SJSA1 (cell line): ENCODE measurements around the gene VNN1. TPM values are rescaled to one million over a fixed set of nuclear protein-coding genes. Genes with fewer than 3 reads are reported as not detected.
A peak's percentile ranks its signal among the peaks of the same experiment; 100 is the strongest.
"Not testable (repeated sequence)": the region's sequence is repeated elsewhere in the genome, so short reads cannot be mapped to it uniquely, and the experiment has no call there.

Source experiments
- DNase-seq, 2 experiments: peaks; one replicate each; pipeline ENCODE4 v3.0.0-alpha.2; 2015 to 2020; ENCODE audit warnings: low spot score in 2 of 2, low read depth in 1 of 2
- H3K27ac ChIP-seq: fragments of 250-450 bp; sonication (Bioruptor Pico); 2 replicates; pipeline ENCODE4 v1.5.1; 2020; ENCODE audit warnings: mild to moderate bottlenecking, moderate library complexity
- H3K27me3 ChIP-seq: fragments of 250-450 bp; sonication (Bioruptor Pico); replicated peaks from 2 replicates; pipeline ENCODE4 v1.5.1; 2020; ENCODE audit warnings: mild to moderate bottlenecking, moderate library complexity
- H3K36me3 ChIP-seq: fragments of 250-450 bp; sonication (Bioruptor Pico); 2 replicates; pipeline ENCODE4 v1.5.1; 2020; ENCODE audit warnings: mild to moderate bottlenecking
- H3K4me1 ChIP-seq: fragments of 250-450 bp; sonication (Bioruptor Pico); replicated peaks from 2 replicates; pipeline ENCODE4 v1.6.1; 2021; ENCODE audit warnings: mild to moderate bottlenecking
- H3K4me3 ChIP-seq: fragments of 250-450 bp; sonication (Bioruptor Pico); 2 replicates; pipeline ENCODE4 v1.5.1; 2020; ENCODE audit warnings: mild to moderate bottlenecking
- H3K9me3 ChIP-seq: fragments of 250-450 bp; sonication (Bioruptor Pico); replicated peaks from 2 replicates; pipeline ENCODE4 v1.5.1; 2020; ENCODE audit warnings: mild to moderate bottlenecking
- total RNA-seq: library from RNA; depleted of rRNA; stranded (reverse); fragments of >200 nt; shearing (Covaris generic); gene quantifications from 2 replicates; pipeline ENCODE4 v1.2.3, GENCODE V29; 2014

VNN1 gene
- total RNA-seq, 1 experiment from 2014 or later = not detected

- Histone ChIP-seq H3K4me3 (no peak overlapping the region), H3K9me3 (no peaks in the 10 kb centered on the region), H3K36me3 (no peaks in the 10 kb centered on the region), H3K27me3 (no peaks in the 10 kb centered on the region), H3K27ac (no peak overlapping the region), H3K4me1 (no peaks in the 10 kb centered on the region)
- DNase-seq = no peak
Observed at GRCh38 chr6:132712366-132712765, 1.5 kb downstream of the VNN1 start.

GRCh38 chr6:132708771-132709170, 5.1 kb downstream of the VNN1 start:
- H3K4me1 ChIP-seq = no peaks in the 10 kb centered on the region
- H3K36me3 ChIP-seq = no peaks in the 10 kb centered on the region
- H3K27me3 ChIP-seq = no peaks in the 10 kb centered on the region
- no peak for DNase-seq
- no peak overlapping the region for H3K27ac ChIP-seq
- H3K9me3 ChIP-seq = peaks cover 4% of the 10 kb centered on the region
- no peak overlapping the region for H3K4me3 ChIP-seq

DNA sequence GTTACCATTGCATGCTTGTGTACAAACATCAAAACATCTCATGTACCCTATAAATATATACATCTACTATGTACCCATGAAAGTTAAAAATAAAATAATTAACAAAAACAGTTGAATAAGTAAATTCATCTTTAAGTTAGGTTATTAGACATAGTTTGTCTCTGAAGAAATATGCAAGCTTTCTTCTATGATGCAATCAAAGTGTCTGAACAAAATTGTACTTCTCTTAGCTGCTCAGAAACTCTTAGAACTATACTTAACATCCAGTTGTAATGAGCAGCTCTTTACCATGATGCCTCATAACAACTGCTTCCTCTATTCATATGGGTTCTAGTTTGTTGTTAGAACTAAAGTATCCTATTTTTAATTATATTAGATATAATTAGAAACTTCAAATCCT, 5.9 kb downstream of the VNN1 start:
- no peak overlapping the region for H3K27ac ChIP-seq
- H3K27me3 ChIP-seq = 0 out of 2 replicates have a peak, but pooled peaks cover 3% of the 10 kb centered on the region
- no peaks in the 10 kb centered on the region for H3K4me1 ChIP-seq
- H3K36me3 ChIP-seq = no peaks in the 10 kb centered on the region
- peaks cover 4% of the 10 kb centered on the region for H3K9me3 ChIP-seq
- no peak for DNase-seq
- H3K4me3 ChIP-seq = no peak overlapping the region

DNA sequence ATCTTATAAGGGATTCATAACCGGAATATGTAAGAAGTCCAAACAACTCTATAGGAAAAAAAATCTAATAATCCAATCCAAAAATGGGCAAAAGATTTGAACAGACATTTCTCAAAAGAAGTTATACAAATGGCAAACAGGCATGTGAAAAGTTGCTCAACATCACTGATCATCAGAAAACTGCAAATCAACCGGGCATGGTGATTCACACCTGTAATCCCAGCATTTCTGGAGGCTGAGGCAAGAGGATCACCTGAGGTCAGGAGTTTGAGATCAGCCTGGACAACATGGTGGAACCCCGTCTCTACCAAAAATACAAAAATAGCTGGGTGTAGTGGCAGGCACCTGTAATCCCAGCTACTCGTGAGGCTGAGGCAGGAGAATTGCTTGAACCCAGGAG, 7.1 kb downstream of the VNN1 start:
- not testable (repeated sequence) for H3K4me1 ChIP-seq, H3K27ac ChIP-seq, H3K9me3 ChIP-seq, H3K36me3 ChIP-seq, DNase-seq, H3K4me3 ChIP-seq, H3K27me3 ChIP-seq

- no peak for DNase-seq
- no peak overlapping the region for H3K27ac ChIP-seq
- H3K4me1 ChIP-seq = no peaks in the 10 kb centered on the region
- no peaks in the 10 kb centered on the region for H3K36me3 ChIP-seq
- peaks cover 4% of the 10 kb centered on the region for H3K9me3 ChIP-seq
- 0 out of 2 replicates have a peak, but pooled peaks cover 3% of the 10 kb centered on the region for H3K27me3 ChIP-seq
- no peak overlapping the region for H3K4me3 ChIP-seq
Observed at GRCh38 chr6:132703936-132704335, 9.9 kb downstream of the VNN1 start.

- H3K9me3 ChIP-seq = no peaks in the 10 kb centered on the region
- peaks cover 2% of the 10 kb centered on the region; the same call in 1 of the 2 replicates for H3K27me3 ChIP-seq
- H3K4me1 ChIP-seq = no peaks in the 10 kb centered on the region
- no peak overlapping the region for H3K4me3 ChIP-seq
- no peak for DNase-seq
- no peak overlapping the region for H3K27ac ChIP-seq
- no peaks in the 10 kb centered on the region for H3K36me3 ChIP-seq
Observed at GRCh38 chr6:132698608-132699007, 15.2 kb downstream of the VNN1 start.

DNA sequence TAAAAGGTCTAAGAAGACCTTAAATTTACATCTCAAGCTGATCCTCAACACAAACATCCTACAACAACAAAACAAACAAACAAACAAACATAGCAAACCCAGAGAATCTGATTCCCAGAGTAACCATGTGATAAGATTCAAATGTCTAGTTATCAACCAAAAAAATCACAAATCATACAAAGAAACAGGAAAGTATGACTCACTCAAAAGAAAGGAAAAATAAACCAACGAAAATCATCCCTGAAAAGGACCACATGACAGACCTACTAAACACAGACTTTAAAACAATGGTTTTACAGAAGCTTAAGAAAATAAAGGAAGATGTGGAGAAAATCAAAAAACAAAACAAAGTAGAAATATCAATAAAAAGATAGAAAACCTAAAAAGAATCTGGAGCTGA, 18.1 kb downstream of the VNN1 start:
- H3K27me3 ChIP-seq = no peaks in the 10 kb centered on the region; the same call in 1 of the 2 replicates
- no peaks in the 10 kb centered on the region for H3K4me1 ChIP-seq
- H3K4me3 ChIP-seq = no peak overlapping the region
- H3K36me3 ChIP-seq = no peaks in the 10 kb centered on the region
- DNase-seq = no peak
- no peaks in the 10 kb centered on the region for H3K9me3 ChIP-seq
- H3K27ac ChIP-seq = no peak overlapping the region

DNA sequence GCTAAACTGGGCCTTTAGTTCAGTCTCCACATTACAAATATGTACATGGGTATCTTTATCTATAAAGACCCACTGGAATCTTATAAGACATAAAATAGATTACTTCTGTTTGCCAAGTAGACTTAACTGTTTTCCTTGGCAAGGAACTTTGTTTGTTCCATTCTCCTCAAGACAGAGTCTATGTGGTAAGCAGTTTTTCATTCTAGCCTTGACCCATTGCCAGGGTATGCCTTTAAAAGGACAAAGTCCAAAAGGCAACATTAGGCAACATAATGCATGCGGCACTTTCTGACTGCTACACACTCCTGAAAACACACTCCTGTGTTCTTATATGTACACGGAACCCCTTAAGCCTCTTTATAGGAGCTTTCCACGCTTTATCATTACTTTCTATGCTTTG, 20.4 kb downstream of the VNN1 start:
- Histone ChIP-seq H3K9me3 (no peaks in the 10 kb centered on the region), H3K27ac (no peak overlapping the region), H3K27me3 (no peaks in the 10 kb centered on the region; the same call in 1 of the 2 replicates), H3K4me3 (no peak overlapping the region), H3K4me1 (no peaks in the 10 kb centered on the region), H3K36me3 (no peaks in the 10 kb centered on the region)
- DNase-seq = no peak

GRCh38 chr6:132690678-132691077, 23.2 kb downstream of the VNN1 start:
- Histone ChIP-seq H3K4me1 (no peaks in the 10 kb centered on the region), H3K9me3 (no peaks in the 10 kb centered on the region), H3K4me3 (no peak overlapping the region), H3K27me3 (no peaks in the 10 kb centered on the region), H3K36me3 (no peaks in the 10 kb centered on the region), H3K27ac (no peak overlapping the region)
- no peak for DNase-seq

DNA sequence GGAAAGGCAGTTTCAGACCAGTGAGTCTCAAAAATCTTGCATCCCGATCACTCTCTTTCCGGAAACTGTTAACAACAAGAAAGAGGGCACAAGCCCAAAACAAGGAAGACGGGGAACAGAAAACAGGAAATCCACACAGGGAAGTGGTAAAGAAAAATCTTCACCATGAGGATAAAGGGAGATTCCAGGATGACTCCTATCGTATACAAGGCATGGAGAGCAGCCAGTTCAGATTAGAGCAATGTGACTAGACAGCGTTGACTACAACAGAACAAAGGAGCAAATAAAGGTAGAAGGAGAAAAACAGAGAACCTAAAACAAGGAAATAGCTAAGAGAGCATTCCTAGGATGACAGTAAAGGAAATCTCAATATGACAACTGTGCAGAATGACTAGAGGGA, 26.5 kb downstream of the VNN1 start:
- H3K4me3 ChIP-seq = no peak overlapping the region
- H3K4me1 ChIP-seq = no peaks in the 10 kb centered on the region
- no peaks in the 10 kb centered on the region for H3K36me3 ChIP-seq
- H3K27me3 ChIP-seq = no peaks in the 10 kb centered on the region
- H3K9me3 ChIP-seq = no peaks in the 10 kb centered on the region
- DNase-seq = peak in 1 of 2 experiments; percentile 6
- no peak overlapping the region for H3K27ac ChIP-seq

DNA sequence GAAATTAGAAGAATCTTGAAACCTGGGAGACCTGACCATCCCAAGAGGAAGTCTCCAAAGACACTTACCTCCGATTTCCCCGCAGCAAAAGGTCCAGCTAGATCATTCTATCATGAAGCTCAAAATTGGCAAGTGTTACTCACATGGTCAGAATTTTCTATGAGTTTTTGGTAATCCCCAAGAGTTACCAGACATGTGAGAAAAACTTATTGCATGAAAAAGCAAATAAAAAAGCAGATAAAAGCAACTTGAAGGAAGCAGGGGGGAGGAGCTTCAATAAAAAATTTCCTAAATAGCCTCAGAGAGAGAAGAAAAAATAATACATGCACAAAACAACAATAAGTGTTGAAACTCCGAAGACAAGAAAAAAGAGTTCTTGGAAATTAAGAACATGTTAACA, 27.3 kb downstream of the VNN1 start:
- Histone ChIP-seq H3K27ac (no peak overlapping the region), H3K36me3 (no peaks in the 10 kb centered on the region), H3K4me1 (no peaks in the 10 kb centered on the region), H3K4me3 (no peak overlapping the region), H3K27me3 (no peaks in the 10 kb centered on the region), H3K9me3 (no peaks in the 10 kb centered on the region)
- no peak for DNase-seq

- Histone ChIP-seq H3K9me3 (no peaks in the 10 kb centered on the region), H3K4me3 (no peak overlapping the region), H3K36me3 (no peaks in the 10 kb centered on the region), H3K4me1 (no peaks in the 10 kb centered on the region), H3K27ac (no peak overlapping the region), H3K27me3 (no peaks in the 10 kb centered on the region)
- DNase-seq = no peak
Observed at GRCh38 chr6:132685009-132685408, 28.8 kb downstream of the VNN1 start.

DNA sequence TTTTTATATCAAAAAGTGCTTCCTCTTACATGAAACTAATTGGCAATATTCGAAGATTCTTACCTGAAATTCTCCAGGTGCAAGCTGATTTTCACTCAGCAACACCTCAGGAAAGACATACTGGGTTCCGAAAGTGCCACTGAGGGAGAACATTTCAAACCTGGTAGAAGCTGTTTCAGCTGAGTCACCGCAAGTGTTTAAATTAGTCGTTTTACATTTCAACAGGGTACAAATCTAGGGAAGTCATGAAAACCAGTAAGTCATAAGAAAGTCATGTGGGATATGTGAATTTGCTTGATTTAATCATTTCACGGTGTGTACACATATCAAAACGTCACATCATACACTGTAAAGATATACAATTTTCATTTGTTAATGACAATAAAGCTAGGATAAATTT, 29.6 kb downstream of the VNN1 start:
- H3K4me1 ChIP-seq = no peaks in the 10 kb centered on the region
- no peak overlapping the region for H3K27ac ChIP-seq
- H3K27me3 ChIP-seq = no peaks in the 10 kb centered on the region
- DNase-seq = no peak
- H3K9me3 ChIP-seq = no peaks in the 10 kb centered on the region
- no peak overlapping the region for H3K4me3 ChIP-seq
- no peaks in the 10 kb centered on the region for H3K36me3 ChIP-seq

DNA sequence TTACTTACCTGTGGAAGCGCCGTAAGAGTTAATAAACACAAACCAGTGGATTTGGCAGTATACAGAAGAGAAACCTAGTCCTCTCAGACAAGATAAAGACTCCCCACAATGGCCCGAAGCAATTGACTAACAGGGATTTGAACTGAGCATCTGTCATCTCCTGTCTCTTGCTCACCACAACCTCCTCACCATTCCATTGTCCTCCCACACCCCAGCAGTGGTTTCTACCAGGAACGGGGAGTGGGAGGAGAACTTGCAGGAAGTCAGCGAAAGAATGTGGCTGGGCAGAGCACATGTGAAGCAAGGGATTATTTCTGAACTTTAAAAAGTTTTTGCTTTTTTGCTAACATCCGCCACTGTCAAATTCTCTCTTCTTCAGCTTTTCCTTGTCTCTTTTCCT, 30.3 kb downstream of the VNN1 start:
- no peak for DNase-seq
- H3K4me1 ChIP-seq = no peaks in the 10 kb centered on the region
- no peak overlapping the region for H3K4me3 ChIP-seq
- no peaks in the 10 kb centered on the region for H3K36me3 ChIP-seq
- no peaks in the 10 kb centered on the region for H3K9me3 ChIP-seq
- no peaks in the 10 kb centered on the region for H3K27me3 ChIP-seq
- H3K27ac ChIP-seq = no peak overlapping the region

DNA sequence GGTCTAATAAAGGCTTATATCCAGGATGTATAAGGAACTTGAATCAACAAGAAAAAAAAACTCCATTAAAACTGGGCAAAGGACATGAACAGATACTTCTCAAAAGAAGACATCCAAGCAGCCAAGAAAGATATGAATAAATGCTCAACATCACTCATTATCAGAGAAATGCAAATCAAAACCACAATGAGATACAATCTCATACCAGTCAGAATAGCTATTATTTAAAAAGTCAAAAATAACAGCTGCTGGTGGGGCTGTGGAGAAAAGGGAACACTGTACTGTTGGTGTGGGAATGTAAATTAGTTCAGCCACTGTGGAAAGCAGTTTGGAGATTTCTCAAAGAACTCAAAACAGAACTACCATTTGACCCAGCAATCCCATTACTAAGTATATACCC, 34.8 kb downstream of the VNN1 start:
- H3K4me1 ChIP-seq, H3K27ac ChIP-seq, DNase-seq, H3K36me3 ChIP-seq, H3K4me3 ChIP-seq, H3K9me3 ChIP-seq, H3K27me3 ChIP-seq: not testable (repeated sequence)
